DOHH2 (cell line): ENCODE measurements around the gene NOC2L.

Experiments
- CTCF ChIP-seq: fragments of 200-600 bp; sonication (generic); IDR thresholded peaks from one replicate; pipeline ENCODE4 v1.5.1; 2014; ENCODE audit warnings: antibody characterized with exemption, mild to moderate bottlenecking, low read depth, low read length; ENCODE audit not compliant: poor library complexity, severe bottlenecking
- EZH2phosphoT487 ChIP-seq: fragments of 200-600 bp; sonication (generic); IDR thresholded peaks from 2 replicates; pipeline ENCODE4 v1.6.1; 2017; ENCODE audit warnings: borderline replicate concordance, mild to moderate bottlenecking, antibody characterized with exemption, low read length, moderate library complexity, mixed read lengths

- TF ChIP-seq CTCF (no peak), EZH2phosphoT487 (no peak)
Measured at GRCh38 chr1:959731-960362, 791 bp upstream of the NOC2L start.
